HL-60/S4 treated with phorbol 12-myristate 13-acetate at 8.2 ng/mL for 4 days and 3 days (cell line): Measurements from ENCODE around the gene C1orf94.
"Not testable (repeated sequence)": the region's sequence is repeated elsewhere in the genome, so short reads cannot be mapped to it uniquely, and the experiment has no call there.

Source experiments
- in situ Hi-C: fragments of 300-500 bp; cut with MboI; formaldehyde crosslinking; loops from 2 replicates; pipeline ENCODE4 v1.15.0; 2022; ENCODE audit warnings: low sequenced_read_pairs

C1orf94 gene

DNA sequence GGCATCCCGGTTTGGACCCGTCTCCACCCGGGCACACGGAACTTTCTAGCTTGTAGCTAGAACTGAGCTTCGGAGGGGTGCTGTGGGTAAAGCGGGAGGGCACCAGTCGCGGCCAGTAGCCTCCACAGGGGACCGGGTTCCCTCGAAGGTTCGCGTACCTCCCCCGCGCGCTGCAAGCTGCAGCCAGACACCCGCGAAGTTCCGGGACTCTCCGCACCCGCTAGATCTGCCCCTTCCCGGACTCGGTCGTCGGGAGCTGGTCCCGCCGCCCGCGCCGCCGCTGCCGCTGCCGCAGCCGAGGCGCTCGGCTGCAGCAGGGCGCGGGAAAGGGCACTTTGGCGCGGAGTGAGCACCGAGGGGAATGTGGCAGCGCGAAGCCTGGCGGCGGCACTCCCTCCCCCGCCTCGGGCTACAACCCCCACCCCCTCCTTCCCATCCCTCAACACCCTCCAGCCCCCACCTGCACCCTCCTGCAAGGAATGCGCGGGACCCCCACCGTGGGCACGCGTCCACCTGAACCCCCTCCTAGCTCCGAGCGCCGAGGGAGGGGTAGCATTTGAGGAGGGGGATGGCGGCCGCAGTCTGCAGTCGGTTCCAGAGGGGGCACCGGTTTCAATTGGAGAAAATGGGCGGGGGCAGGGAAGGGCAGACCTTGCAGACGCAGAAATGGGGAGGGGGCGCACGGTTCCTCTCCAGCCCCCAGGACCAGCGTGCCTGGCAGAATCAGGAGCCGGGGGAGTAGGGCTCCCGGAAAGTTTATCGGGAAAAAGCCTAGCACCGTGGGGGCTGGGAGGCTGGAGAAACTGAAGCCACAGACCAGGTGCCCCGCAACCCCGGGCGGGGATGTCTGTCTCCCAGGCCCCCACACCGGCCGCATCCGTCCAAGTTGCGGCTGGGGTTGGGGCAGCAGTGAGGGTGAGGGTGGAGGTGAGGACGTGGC is 12.6 kb upstream of the C1orf94 start:
- in situ Hi-C loops = no loop called here

DNA sequence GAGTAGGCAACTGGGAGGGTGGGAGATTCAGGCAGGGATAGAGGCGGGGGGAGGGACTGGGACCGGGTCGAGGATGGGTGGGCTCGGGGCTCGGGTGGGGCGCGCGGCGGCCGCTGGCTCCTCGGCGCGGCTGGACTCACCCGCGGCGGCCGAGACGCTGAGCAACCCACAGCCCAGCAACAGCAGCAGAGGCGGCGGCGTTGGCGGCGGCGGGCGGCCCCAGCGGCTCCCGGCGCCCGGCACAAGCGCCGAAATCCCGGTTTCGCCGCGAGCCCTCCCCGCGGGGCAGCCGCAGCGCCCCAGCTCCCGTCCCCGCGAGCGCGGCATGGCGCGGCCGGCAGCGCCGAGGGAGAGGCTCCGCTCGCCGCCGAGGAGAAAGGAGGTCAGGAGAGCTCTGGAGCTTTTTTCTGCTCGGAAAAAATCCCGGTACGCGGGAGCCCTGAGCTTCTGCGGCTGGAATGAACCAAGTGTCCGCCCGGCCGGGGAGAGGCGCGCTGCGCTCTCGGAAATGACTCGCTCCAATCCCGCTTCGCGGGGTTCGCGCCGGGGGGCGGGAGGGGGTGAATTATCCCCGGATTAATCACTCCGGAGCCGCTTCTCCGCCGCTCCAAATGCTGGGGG is 11.8 kb upstream of the C1orf94 start, which contains the start of gene CSMD2:
Gene CSMD2, minus strand, starts transcription at position 460 of the 621 bp plus-strand sequence. Its CDS starts 133 bp downstream, at position 327.
- in situ Hi-C loops = no loop called here

DNA sequence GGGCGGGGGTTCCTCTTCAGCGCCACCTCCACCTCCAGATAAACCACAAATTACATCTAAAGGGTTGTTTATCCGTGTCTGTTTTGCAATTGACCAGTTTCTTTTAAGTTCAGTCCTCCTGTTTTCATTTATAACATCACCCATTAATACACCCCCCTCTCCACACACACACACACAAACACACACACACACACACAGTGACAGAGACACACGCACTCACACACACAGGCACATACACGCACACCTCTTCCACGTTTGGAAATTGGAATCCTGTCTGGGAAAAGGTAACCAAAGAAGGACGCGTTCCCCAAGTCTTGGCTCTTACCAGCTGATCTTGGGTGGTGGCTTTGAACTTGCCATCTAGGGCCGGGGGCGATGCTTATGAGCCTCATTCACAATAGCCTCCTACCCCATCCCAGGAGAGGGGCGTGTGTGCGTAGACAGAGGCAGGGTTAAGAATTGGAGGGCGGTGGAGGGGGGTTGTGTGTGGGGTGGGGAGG is 11.2 kb upstream of the C1orf94 start:
- in situ Hi-C loops = no loop called here

DNA sequence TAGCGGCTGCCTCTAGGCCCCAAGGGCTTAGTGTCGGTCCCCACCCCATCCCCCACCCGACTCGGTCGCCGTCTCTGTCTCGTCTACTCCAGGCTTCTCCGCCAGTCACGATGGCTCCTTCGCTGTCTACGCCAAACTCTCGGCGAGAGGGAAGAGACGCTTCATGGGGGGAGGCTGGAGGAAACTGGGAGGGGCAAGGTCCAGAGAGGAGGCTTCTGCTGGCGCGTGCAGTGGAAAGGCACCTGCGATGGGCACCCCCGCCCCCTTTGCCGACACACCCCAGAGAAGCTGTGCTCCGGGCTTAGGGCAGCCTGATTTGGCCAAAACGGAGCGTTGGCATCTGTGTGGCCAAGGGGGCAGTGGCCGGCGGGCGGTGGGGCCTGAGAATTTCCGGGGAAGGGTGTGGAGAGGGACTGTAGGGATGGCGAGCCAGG is 10.5 kb upstream of the C1orf94 start:
- in situ Hi-C loops = no loop called here

DNA sequence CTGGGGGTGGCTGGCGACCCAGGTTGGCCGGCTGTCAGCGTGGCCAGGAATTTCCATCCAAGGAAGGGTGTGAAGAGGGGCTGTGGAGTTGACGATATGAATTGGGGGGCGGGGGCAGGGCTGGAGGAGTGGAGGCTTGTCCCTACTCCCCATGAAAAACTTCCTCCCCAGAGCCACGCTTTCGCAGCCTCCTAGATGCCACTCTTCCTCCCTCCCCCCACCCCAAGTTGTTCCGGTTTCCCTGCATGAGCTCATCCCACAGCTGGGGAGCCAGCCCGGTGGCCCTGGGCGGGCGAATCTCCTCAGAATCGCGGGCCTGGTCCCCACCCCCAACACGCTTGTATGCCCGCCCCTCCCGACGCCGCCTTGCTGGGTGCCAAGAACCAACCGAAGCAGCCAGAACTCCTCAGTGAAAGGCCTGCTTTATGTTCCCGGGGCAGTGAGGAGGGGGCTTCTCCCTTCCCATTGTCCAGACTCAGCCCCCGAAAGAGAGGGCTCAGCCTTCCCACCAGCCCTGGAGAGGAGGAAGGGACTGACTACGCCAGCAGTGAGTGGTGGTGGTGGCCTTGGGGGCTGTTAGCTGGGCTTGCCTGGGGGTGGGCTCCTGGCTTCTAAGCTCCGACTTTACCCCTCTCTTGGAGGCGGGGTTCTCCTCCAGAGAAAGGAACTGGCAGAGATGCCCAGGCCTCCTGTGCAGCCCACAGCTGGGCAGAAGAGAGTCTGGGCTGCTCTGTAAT is 9.9 kb upstream of the C1orf94 start:
- in situ Hi-C loops = no loop called here

DNA sequence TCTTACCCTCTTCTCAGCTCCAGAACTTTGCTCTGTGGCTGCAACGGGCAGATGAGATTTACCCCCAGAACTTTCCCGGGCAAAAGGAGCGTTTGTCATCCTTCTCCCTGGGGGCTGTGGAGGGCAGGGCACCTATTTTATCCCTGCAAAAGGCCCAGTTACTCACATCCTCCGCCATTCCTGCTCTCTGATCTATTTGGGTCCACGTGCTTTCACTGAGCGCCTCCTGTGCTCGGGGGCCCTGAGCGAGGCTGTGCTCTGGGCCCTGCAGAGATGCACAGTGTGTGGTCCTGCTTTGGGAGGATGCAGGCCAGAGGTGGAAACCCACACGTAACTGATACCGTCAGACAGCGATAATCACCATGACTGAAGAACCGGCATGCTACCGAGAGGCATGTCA is 9.3 kb upstream of the C1orf94 start:
- in situ Hi-C loops = no loop called here

DNA sequence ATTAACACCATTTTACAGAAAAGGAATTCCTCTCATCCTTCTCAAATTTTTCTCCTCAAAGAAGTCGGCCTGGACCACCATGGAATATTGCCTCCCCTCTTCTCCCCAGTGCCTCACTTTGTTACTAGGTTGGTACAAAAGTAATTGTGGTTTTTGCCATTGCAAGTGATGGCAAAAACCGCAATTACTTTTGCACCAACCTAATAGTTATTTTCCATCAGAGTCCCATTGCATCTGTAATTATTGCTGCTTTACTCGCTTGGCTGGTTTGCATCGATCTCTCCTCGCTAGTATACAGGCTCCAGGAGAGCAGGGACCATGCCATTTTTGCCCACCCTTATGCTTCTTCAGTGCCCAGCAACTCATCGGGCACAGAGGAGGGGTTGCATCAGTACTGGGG is 963 bp upstream of the C1orf94 start:
- in situ Hi-C loops = no loop called here

DNA sequence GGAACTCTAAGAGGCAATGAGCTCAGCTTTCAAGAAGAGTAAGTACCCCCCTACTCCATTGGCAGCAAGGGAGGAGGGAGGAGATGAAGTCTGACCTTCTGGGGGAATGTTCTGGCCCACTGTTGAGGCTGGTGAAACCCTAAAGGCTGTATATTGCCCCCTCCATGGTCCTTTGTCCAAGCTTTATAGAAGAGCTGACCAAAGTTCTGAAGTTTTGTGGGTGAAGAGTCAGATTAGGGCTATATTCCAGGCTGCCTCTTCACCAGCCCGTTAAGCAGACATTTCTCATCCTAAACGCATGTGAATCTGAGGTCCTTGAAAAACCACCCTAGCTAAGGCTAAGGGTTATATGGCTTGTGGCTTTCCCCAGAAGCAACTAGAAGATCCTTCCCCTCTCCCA is 1.4 kb downstream of the C1orf94 start:
- in situ Hi-C loops = no loop called here

DNA sequence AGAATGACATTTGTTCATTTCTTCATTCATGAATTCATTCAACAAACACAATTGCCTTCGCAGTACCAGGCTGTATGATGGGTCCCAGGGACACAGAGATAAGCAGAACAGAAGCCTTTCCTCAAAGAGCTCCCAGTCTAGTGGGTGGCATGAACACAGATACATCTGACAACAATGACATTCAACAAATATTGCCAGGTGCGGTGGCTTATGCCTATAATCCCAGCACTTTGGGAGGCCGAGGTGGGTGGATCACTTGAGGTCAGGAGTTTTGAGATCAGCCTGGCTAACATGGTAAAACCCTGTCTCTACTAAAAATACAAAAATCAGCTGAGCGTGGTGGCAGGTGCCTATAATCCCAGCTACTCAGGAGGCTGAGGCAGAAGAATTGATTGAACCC is 6.7 kb downstream of the C1orf94 start:
- in situ Hi-C loops = not testable (repeated sequence)

DNA sequence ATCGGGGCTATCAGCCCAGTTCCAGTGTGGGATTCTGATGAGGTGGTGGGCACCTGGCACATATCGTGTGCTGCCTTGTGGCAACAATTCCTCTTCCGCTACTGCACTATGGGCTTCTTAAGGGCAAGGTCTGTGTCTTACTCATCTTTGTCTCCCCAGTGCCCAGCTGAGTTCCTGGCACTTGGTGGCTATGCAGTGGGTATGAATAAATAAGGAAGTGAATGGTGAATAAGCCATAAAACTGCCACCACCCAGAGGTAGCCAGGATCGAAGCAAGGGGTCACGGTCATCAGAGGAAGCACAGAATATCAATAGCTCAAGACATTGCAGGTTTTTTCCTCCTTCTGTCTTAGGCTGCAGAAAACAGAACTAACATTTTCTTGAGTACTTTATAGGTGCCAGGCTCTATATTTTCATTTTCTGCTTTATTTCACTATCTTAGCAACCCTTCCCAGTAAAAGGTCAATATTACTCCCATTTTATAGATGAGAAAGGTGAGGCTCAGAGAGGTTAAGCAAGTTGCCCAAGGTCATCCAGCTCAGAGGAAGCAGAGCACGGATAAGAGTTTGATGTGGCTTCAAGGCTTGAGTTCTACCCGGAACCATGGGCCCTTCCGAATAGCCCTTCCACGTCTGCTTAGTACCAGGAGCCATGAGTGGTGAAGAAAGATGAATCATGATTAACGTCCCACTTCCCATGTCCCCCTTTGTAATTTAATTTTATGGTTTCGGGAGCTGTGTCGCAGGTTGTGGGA is 10.2 kb downstream of the C1orf94 start:
- in situ Hi-C loops = no loop called here

DNA sequence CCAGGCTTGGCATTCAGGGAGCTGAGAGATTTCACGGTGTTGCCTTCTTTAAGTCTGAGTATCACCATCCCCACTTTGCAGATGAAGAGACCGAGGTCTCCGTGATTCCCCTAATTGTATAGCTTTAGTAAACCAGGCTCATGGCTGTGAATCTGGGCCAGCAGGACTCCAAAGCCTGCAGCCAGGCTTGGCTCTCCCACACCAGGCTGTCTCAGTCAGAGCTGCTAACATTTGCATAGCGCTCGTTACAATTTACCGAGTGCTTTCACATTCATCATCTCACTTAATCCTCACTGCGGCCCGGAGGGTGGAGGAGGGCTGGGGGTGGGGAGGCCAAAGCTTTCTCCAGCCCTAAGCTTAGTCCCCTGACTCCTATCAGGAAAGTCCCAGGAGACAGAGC is 11.7 kb downstream of the C1orf94 start:
- in situ Hi-C loops = no loop called here

DNA sequence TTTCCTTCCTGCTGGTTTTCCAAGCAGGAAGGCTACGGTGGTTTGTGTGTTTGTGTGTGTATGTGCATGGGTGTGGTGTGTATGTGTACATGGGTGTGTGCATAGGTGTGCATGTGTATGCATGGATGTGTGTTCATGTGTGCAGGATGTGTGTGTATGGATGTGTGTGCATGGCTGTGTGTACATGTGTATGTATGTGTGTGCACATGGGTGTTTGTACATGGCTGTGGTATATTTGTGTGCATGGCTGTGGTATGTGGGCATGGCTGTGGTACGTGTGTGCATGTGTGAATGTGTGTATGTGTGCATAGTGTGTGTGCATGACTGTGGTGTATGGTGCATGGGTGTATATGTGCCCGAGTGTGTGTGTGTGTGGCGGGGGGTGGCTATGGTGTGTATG is 12.3 kb downstream of the C1orf94 start:
- in situ Hi-C loops = no loop called here

DNA sequence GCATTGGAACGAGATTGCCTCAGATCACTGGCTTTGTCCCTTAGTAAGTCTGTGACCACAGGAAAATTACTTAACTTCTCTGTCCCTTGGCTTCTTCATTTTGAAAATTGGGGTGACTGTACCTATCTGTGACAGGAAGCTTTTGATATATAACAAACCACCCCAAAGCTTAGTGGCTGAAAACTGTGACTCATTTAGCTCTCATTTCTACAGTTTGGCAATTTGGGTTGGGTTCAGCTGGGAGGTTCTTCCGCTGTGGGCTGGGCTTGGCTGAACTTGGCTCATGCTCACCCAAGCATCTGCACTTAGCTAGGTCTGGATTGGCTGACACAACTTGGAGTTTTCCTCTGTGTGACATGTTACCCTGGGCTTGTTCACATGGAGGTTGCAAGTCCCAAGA is 14.0 kb downstream of the C1orf94 start:
- in situ Hi-C loops = no loop called here

DNA sequence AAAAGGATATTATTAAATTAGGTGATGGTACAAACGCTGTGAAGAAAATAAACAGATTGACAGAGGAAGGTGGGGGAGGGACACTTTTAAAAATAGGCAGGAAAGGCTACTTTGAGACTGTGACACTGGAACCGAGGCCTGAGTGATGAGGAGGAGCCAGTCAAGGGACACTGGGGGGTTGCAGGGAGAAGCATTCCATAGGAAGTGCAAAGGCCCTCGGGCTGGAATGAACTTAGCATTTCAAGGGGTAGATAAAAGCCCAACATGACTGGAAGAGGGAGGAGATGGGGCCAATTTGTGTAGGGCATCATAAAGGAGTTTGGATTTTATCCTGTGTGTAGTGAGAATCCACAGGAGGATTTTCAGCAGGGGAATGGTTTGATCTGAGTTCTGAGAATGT is 15.9 kb downstream of the C1orf94 start:
- in situ Hi-C loops = no loop called here

DNA sequence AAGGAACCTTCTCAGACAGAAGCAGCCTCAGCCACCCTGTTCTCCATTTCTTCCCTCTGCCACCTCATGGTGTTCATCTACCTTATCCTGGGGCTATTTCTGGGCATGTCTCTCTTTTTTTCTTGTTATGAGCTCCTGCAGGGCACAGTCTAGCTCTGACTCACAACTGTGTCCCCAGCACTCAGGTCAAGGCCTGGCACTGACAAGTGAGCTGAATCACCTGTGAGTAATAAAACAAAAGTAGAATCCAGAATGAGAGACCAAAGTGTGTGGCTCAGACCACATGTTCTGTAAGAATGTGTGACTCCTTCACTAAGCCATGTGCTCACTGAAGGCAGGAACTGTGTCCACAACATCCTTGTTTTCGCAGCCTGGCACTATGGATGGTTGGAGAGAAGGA is 23.2 kb downstream of the C1orf94 start:
- in situ Hi-C loops = no loop called here

DNA sequence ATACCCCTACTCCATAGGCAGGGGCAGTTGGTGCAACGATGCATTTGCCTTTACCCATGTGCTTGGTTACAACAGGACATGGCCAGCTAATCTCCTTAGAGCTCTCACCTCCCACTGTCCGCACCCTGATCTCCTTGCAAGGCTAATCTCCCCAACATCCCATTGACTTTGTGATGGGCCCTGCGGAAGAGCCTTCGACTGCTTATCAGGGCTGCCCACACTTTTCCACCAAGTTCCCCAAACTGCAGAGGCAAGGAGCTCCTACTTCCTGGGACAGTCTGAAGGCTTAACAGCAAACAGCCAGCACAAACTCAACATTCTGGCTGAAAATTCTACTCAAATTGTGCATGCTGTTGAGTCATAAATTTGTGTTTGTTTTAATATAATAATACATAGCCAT is 36.0 kb downstream of the C1orf94 start:
- in situ Hi-C loops = no loop called here

DNA sequence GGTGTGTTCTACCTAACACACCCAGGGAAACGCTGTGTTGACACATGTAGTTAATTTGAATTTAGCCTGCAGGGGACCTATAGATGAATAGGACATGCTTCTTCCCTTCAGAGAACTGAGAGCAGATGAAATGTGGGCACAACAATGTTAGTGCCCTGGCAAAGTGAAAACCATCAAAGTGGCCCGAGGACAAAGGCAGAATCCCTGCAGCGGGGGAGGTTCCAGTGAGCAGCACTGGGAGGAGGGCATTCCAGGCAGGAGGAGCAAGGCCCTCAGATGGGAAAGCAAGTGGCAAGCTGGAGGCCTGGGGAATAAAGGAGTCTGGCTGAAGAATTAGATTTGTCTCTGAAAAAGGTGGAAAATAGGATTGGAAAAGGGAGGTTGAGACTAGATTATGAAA is 37.2 kb downstream of the C1orf94 start:
- in situ Hi-C loops = no loop called here

DNA sequence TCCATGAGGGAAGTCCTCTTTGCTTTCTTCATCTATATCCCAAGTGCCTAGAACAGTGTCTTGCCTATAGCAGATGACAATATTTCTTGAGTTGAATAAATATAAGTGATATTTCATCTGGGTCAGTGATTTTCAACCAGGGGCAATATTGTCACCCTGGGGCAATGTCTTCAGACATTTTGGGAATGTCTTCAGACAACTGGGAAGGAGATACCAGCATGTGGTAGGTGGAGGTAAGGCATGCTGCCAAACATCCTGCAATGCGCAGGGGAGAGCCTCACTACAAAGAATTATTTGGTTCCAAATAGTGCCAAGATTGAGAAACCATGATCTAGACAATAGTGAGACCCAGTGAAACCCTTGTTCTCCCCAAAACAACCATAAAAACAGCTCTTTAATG is 54.7 kb downstream of the C1orf94 start:
- in situ Hi-C loops = no loop called here

DNA sequence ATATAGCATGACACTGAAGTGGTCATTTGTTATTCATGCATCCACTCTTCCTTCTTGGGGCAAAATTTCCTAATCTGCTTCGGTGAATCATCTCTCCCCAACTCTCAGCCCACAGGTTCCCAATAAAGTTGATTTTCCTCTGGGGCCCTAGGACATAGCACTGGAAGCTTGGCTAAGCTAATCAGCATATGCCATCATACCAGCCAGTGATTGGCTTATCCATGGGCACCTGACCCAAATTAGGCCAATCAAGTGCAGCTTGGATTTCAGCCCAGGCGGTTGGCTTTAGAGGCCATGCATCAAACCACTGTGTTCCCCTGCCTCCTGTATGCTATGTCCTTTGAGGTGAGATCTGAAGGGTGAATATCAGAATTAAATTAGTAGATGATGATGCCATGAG is 58.9 kb downstream of the C1orf94 start:
- in situ Hi-C loops = no loop called here

DNA sequence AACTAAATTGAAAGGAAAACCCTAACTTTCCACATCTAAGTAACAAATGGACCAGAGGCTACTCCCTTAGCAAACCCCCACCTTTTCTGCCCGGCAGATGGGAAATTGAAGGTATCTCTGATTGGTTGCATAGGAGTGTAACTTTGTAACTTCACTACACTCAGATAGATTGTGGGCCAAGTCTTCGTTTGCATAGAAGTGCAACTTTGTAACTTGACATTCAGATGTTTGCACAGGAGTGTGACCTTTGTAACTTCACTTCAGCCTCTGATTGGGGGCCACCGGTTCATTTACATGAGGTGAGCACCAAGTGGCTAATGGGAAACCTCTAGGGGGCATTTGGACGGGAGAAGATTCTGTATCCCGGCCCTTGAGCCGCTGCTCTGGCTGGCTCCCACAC is 59.4 kb downstream of the C1orf94 start:
- in situ Hi-C loops = no loop called here
